Measurements from ENCODE around the gene DLGAP1. TPM values are rescaled to one million over a fixed set of nuclear protein-coding genes. Genes with fewer than 3 reads are reported as not detected.

The DLGAP1 gene
- total RNA-seq, 3 donors from 2014 or later (not counting 1 experiment from before 2014, with no cell fraction given): not detected

DNA sequence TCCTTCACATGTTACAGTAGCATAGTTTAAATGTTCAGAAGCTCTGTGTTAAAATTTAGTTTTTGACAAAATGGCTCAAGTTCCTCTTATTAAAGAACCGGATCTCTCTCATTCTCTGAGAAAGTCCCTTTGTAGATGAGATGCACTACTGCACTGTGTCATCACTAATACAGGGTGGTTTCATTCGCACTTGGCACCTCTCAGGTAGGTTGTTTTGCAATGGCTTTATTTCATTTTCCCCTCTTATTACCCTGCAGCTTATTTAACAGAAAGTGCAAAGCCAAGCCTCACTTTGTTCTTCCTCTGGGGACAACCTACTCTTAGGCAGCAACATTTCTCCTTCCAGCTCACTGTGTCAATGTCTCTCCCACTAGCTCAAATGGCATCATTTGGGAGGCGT, 185.1 kb downstream of the DLGAP1 start:
- Mint-ChIP-seq H3K9me3 (peaks cover 13 to 14% of the 10 kb centered on the region in 2 donors), H3K27ac (no peak overlapping the region), H3K4me3 (no peak overlapping the region), H3K27me3 (ENCODE audit: low read depth in 2 of 2) (no peaks in the 10 kb centered on the region), H3K36me3 (no peaks in the 10 kb centered on the region), H3K4me1 (no peaks in the 10 kb centered on the region)
- Histone ChIP-seq H3K27me3 (ENCODE audit: control insufficient read depth, insufficient read depth, low read length) (no peaks in the 10 kb centered on the region), H3K36me3 (ENCODE audit: control insufficient read depth, insufficient read depth, low read length) (no peaks in the 10 kb centered on the region), H3K4me3 (ENCODE audit: low read length) (no peak overlapping the region), H3K27ac (ENCODE audit: low read length) (no peak overlapping the region), H3K4me1 (ENCODE audit: control insufficient read depth, insufficient read depth, low read length) (no peaks in the 10 kb centered on the region), H3K9me3 (ENCODE audit: control insufficient read depth, insufficient read depth, low read length) (no peaks in the 10 kb centered on the region)
- intact Hi-C loops (cut with micrococcal nuclease): no loop called here
- ATAC-seq: no peak
- DNase-seq: no peak
- TF ChIP-seq, protein P1, sequence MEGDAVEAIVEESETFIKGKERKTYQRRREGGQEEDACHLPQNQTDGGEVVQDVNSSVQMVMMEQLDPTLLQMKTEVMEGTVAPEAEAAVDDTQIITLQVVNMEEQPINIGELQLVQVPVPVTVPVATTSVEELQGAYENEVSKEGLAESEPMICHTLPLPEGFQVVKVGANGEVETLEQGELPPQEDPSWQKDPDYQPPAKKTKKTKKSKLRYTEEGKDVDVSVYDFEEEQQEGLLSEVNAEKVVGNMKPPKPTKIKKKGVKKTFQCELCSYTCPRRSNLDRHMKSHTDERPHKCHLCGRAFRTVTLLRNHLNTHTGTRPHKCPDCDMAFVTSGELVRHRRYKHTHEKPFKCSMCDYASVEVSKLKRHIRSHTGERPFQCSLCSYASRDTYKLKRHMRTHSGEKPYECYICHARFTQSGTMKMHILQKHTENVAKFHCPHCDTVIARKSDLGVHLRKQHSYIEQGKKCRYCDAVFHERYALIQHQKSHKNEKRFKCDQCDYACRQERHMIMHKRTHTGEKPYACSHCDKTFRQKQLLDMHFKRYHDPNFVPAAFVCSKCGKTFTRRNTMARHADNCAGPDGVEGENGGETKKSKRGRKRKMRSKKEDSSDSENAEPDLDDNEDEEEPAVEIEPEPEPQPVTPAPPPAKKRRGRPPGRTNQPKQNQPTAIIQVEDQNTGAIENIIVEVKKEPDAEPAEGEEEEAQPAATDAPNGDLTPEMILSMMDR (IDR thresholded peaks at IDR 0.05): no peak
- 60% methylated on average over 2 of the region's 3 CpGs for WGBS (ENCODE audit: insufficient coverage)

DNA sequence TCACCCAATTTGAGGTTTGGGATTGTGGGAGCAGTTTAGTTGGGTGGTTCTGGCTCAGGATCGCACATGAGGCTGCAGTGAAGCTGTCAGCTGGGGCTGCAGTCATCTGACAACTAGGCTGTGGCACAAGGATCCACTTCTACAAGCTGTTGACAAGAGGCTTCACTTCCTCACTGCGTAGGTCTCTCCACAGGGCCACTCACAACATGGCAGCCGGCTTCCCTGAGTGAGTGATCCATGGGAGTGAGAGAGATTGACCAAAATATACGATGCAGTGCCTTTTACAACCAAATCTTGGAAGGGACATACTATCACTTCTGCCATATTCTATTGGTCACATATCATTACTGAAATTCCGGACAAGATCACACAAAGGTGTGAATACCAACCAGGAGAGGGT, 187.5 kb downstream of the DLGAP1 start:
- no peaks in the 10 kb centered on the region for H3K4me1 Mint-ChIP-seq
- Histone ChIP-seq H3K9me3 (ENCODE audit: control insufficient read depth, insufficient read depth, low read length) (no peaks in the 10 kb centered on the region), H3K4me3 (ENCODE audit: low read length) (no peak overlapping the region), H3K36me3 (ENCODE audit: control insufficient read depth, insufficient read depth, low read length) (no peaks in the 10 kb centered on the region), H3K27me3 (ENCODE audit: control insufficient read depth, insufficient read depth, low read length) (no peaks in the 10 kb centered on the region), H3K4me1 (ENCODE audit: control insufficient read depth, insufficient read depth, low read length) (no peaks in the 10 kb centered on the region), H3K27ac (ENCODE audit: low read length) (no peak overlapping the region)
- TF ChIP-seq, protein P1 (IDR thresholded peaks at IDR 0.05): no peak
- DNase-seq (no peak), ATAC-seq (no peak)
- peaks cover 8 to 11% of the 10 kb centered on the region in 2 donors for H3K9me3 Mint-ChIP-seq
- 58% methylated on average over 5 of the region's 5 CpGs for WGBS (ENCODE audit: insufficient coverage)
- H3K27me3 Mint-ChIP-seq (ENCODE audit: low read depth in 2 of 2): no peaks in the 10 kb centered on the region
- intact Hi-C loops (cut with micrococcal nuclease): no loop called here
- no peak overlapping the region for H3K4me3 Mint-ChIP-seq
- H3K27ac Mint-ChIP-seq: no peak overlapping the region
- H3K36me3 Mint-ChIP-seq: no peaks in the 10 kb centered on the region

DNA sequence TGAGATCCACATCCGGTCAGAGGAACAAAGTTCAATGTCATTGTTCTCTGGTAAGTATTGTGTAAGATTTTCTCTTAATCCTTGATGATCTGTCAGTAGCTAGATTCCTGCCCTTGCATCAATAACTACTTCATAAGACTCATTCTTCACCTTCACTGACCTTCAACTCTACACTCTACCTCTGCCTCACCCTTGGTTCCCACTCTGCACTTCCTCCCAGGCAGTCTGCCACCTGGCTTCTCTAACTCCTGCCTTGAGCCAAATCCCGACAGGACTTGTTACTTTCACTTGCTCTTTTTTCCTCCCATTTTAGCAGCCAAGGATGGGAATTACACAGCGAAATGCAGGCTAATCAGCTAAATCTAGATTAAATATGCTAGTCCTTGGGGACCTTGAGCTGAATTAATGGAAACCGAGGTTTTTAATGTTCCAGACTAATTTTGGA, 190.7 kb downstream of the DLGAP1 start:
- ATAC-seq: no peak
- H3K27ac ChIP-seq (ENCODE audit: low read length): no peak overlapping the region
- H3K36me3 Mint-ChIP-seq: no peaks in the 10 kb centered on the region

DNA sequence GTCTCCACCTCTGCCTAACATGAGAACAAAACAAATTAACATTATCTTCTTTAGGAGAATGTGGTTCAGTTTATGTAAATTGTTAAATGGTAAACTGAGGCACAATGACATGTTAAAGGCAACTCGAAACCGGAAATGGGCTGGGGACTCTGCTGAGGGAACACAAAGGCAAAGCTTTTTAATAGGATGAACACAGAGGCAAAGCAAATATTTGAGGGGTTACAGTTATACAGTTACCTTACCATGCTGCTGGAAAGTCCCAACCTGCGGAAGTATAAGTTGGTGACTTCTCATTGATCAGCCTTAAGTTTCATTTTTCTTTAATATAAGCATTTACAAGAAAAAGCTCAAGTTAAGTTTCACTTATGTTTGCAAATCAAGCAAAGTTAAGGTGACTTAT, 195.0 kb downstream of the DLGAP1 start:
- no peak overlapping the region for H3K27ac ChIP-seq (ENCODE audit: low read length)
- no peaks in the 10 kb centered on the region for H3K9me3 ChIP-seq (ENCODE audit: control insufficient read depth, insufficient read depth, low read length)
- H3K4me3 ChIP-seq (ENCODE audit: low read length): no peak overlapping the region
- WGBS (ENCODE audit: insufficient coverage): 84% methylated on average over 2 of the region's 3 CpGs
- no peaks in the 10 kb centered on the region for H3K4me1 ChIP-seq (ENCODE audit: control insufficient read depth, insufficient read depth, low read length)
- no peaks in the 10 kb centered on the region for H3K36me3 ChIP-seq (ENCODE audit: control insufficient read depth, insufficient read depth, low read length)
- H3K27ac Mint-ChIP-seq: no peak overlapping the region
- H3K4me1 Mint-ChIP-seq: no peaks in the 10 kb centered on the region
- H3K9me3 Mint-ChIP-seq: peaks cover 5 to 8% of the 10 kb centered on the region in 2 donors
- H3K27me3 ChIP-seq (ENCODE audit: control insufficient read depth, insufficient read depth, low read length): no peaks in the 10 kb centered on the region
- DNase-seq (no peak), ATAC-seq (no peak)
- TF ChIP-seq, protein P1 (IDR thresholded peaks at IDR 0.05): no peak
- no peak overlapping the region for H3K4me3 Mint-ChIP-seq
- intact Hi-C loops (cut with micrococcal nuclease): no loop called here
- H3K27me3 Mint-ChIP-seq (ENCODE audit: low read depth in 2 of 2): no peaks in the 10 kb centered on the region
- no peaks in the 10 kb centered on the region for H3K36me3 Mint-ChIP-seq

More for the DNA sequence above, 190.7 kb downstream of the DLGAP1 start:
- no peak overlapping the region for H3K27ac Mint-ChIP-seq
- Histone ChIP-seq H3K36me3 (ENCODE audit: control insufficient read depth, insufficient read depth, low read length) (no peaks in the 10 kb centered on the region), H3K4me3 (ENCODE audit: low read length) (no peak overlapping the region), H3K9me3 (ENCODE audit: control insufficient read depth, insufficient read depth, low read length) (no peaks in the 10 kb centered on the region), H3K4me1 (ENCODE audit: control insufficient read depth, insufficient read depth, low read length) (no peaks in the 10 kb centered on the region), H3K27me3 (ENCODE audit: control insufficient read depth, insufficient read depth, low read length) (no peaks in the 10 kb centered on the region)
- 73% methylated on average over 4 of the region's 4 CpGs for WGBS (ENCODE audit: insufficient coverage)
- H3K4me3 Mint-ChIP-seq: no peak overlapping the region
- TF ChIP-seq, protein P1 (IDR thresholded peaks at IDR 0.05): no peak
- intact Hi-C loops (cut with micrococcal nuclease): no loop called here
- H3K9me3 Mint-ChIP-seq: peaks cover 10 to 11% of the 10 kb centered on the region in 2 donors
- H3K4me1 Mint-ChIP-seq: no peaks in the 10 kb centered on the region
- DNase-seq: no peak
- H3K27me3 Mint-ChIP-seq (ENCODE audit: low read depth in 2 of 2): no peaks in the 10 kb centered on the region
